ENCODE data around the gene AKAP13.

The AKAP13 gene

GRCh38 chr15:85539491-85539890 is 159.1 kb downstream of the AKAP13 start:
- DNase-seq (ENCODE audit: low read depth), result no peak

- no peak for DNase-seq (ENCODE audit: low read depth)
Observed at GRCh38 chr15:85540085-85540797, 159.8 kb downstream of the AKAP13 start.

GRCh38 chr15:85541744-85542143 is 161.3 kb downstream of the AKAP13 start:
- no peak for DNase-seq (ENCODE audit: low read depth)

GRCh38 chr15:85542488-85542887 is 162.1 kb downstream of the AKAP13 start:
- no peak for DNase-seq (ENCODE audit: low read depth)

- DNase-seq (ENCODE audit: low read depth), result no peak
Observed at GRCh38 chr15:85542895-85543331, 162.5 kb downstream of the AKAP13 start.

GRCh38 chr15:85543741-85544155 is 163.3 kb downstream of the AKAP13 start:
- no peak for DNase-seq (ENCODE audit: low read depth)

- no peak for DNase-seq (ENCODE audit: low read depth)
Observed at GRCh38 chr15:85545185-85545584, 164.8 kb downstream of the AKAP13 start.

GRCh38 chr15:85545752-85546151 is 165.3 kb downstream of the AKAP13 start:
- no peak for DNase-seq (ENCODE audit: low read depth)

GRCh38 chr15:85547386-85547785 is 167.0 kb downstream of the AKAP13 start:
- no peak for DNase-seq (ENCODE audit: low read depth)

- no peak for DNase-seq (ENCODE audit: low read depth)
Observed at GRCh38 chr15:85550283-85550682, 169.9 kb downstream of the AKAP13 start.

- no peak for DNase-seq (ENCODE audit: low read depth)
Observed at GRCh38 chr15:85551221-85551832, 170.9 kb downstream of the AKAP13 start.

- no peak for DNase-seq (ENCODE audit: low read depth)
Observed at GRCh38 chr15:85554852-85555521, 174.6 kb downstream of the AKAP13 start.

GRCh38 chr15:85555875-85556617 is 175.6 kb downstream of the AKAP13 start:
- no peak for DNase-seq (ENCODE audit: low read depth)

GRCh38 chr15:85556618-85556895 is 176.2 kb downstream of the AKAP13 start:
- DNase-seq (ENCODE audit: low read depth), result no peak

GRCh38 chr15:85557385-85557784 is 177.0 kb downstream of the AKAP13 start:
- no peak for DNase-seq (ENCODE audit: low read depth)

GRCh38 chr15:85558848-85559247 is 178.4 kb downstream of the AKAP13 start:
- no peak for DNase-seq (ENCODE audit: low read depth)

GRCh38 chr15:85559530-85559929 is 179.1 kb downstream of the AKAP13 start:
- no peak for DNase-seq (ENCODE audit: low read depth)

- DNase-seq (ENCODE audit: low read depth), result no peak
Observed at GRCh38 chr15:85562824-85563223, 182.4 kb downstream of the AKAP13 start.

- no peak for DNase-seq (ENCODE audit: low read depth)
Observed at GRCh38 chr15:85563328-85563727, 182.9 kb downstream of the AKAP13 start.

- DNase-seq (ENCODE audit: low read depth), result no peak
Observed at GRCh38 chr15:85563731-85564130, 183.3 kb downstream of the AKAP13 start.

- no peak for DNase-seq (ENCODE audit: low read depth)
Observed at GRCh38 chr15:85564686-85565085, 184.3 kb downstream of the AKAP13 start.

GRCh38 chr15:85568261-85568808 is 187.9 kb downstream of the AKAP13 start:
- DNase-seq (ENCODE audit: low read depth), result no peak

All from stimulated activated CD4-positive, alpha-beta T cell treated with anti-CD3 and anti-CD28 coated beads, Interleukin-2, amount 100 ng/mL, for 4 hours (primary cell).